ENCODE results near the gene PXYLP1.

The PXYLP1 gene

GRCh38 chr3:141320399-141321108 is 88.9 kb downstream of the PXYLP1 start:
- no peak for DNase-seq (ENCODE audit: low read depth in 1 of 2, low spot score in 1 of 2)

GRCh38 chr3:141321109-141321497 is 89.5 kb downstream of the PXYLP1 start:
- no peak for DNase-seq (ENCODE audit: low read depth in 1 of 2, low spot score in 1 of 2)

GRCh38 chr3:141323936-141324704 is 92.5 kb downstream of the PXYLP1 start:
- DNase-seq (ENCODE audit: low read depth in 1 of 2, low spot score in 1 of 2): no peak

GRCh38 chr3:141326123-141326522 is 94.5 kb downstream of the PXYLP1 start:
- no peak for DNase-seq (ENCODE audit: low read depth in 1 of 2, low spot score in 1 of 2)

- DNase-seq (ENCODE audit: low read depth in 1 of 2, low spot score in 1 of 2): no peak
Observed at GRCh38 chr3:141326626-141327025, 95.0 kb downstream of the PXYLP1 start.

- no peak for DNase-seq (ENCODE audit: low read depth in 1 of 2, low spot score in 1 of 2)
Observed at GRCh38 chr3:141328286-141329166, 96.9 kb downstream of the PXYLP1 start.

- DNase-seq (ENCODE audit: low read depth in 1 of 2, low spot score in 1 of 2): no peak
Observed at GRCh38 chr3:141330235-141330634, 98.6 kb downstream of the PXYLP1 start.

GRCh38 chr3:141330718-141331376 is 99.2 kb downstream of the PXYLP1 start:
- no peak for DNase-seq (ENCODE audit: low read depth in 1 of 2, low spot score in 1 of 2)

GRCh38 chr3:141331377-141332318 is 100.0 kb downstream of the PXYLP1 start:
- DNase-seq (ENCODE audit: low read depth in 1 of 2, low spot score in 1 of 2): no peak

GRCh38 chr3:141332416-141332815 is 100.8 kb downstream of the PXYLP1 start:
- no peak for DNase-seq (ENCODE audit: low read depth in 1 of 2, low spot score in 1 of 2)

- DNase-seq (ENCODE audit: low read depth in 1 of 2, low spot score in 1 of 2): no peak
Observed at GRCh38 chr3:141333836-141334626, 102.4 kb downstream of the PXYLP1 start.

GRCh38 chr3:141334627-141335250 is 103.1 kb downstream of the PXYLP1 start:
- no peak for DNase-seq (ENCODE audit: low read depth in 1 of 2, low spot score in 1 of 2)

- no peak for DNase-seq (ENCODE audit: low read depth in 1 of 2, low spot score in 1 of 2)
Observed at GRCh38 chr3:141335531-141336061, 104.0 kb downstream of the PXYLP1 start.

GRCh38 chr3:141336672-141337522 is 105.3 kb downstream of the PXYLP1 start:
- DNase-seq (ENCODE audit: low read depth in 1 of 2, low spot score in 1 of 2): no peak

- no peak for DNase-seq (ENCODE audit: low read depth in 1 of 2, low spot score in 1 of 2)
Observed at GRCh38 chr3:141337523-141337854, 105.9 kb downstream of the PXYLP1 start.

GRCh38 chr3:141337991-141338390 is 106.4 kb downstream of the PXYLP1 start:
- no peak for DNase-seq (ENCODE audit: low read depth in 1 of 2, low spot score in 1 of 2)

- no peak for DNase-seq (ENCODE audit: low read depth in 1 of 2, low spot score in 1 of 2)
Observed at GRCh38 chr3:141338881-141339280, 107.3 kb downstream of the PXYLP1 start.

GRCh38 chr3:141341536-141341935 is 109.9 kb downstream of the PXYLP1 start:
- DNase-seq (ENCODE audit: low read depth in 1 of 2, low spot score in 1 of 2): no peak
